ENCODE measurements around the gene PHYKPL.

GRCh38 chr5:178201927-178202235 is 30.7 kb downstream of the PHYKPL start:
- TF ChIP-seq CREB1 (CRISPR knock-in tag; IDR thresholded peaks at IDR 0.05), result no peak
- TF ChIP-seq MLX (CRISPR knock-in tag; IDR thresholded peaks at IDR 0.05), result no peak
- TF ChIP-seq NFYB (CRISPR knock-in tag; conservative IDR thresholded peaks at IDR 0.05; ENCODE audit: low read depth), result no peak
- no peak for TF ChIP-seq FOXP4 (CRISPR knock-in tag; IDR thresholded peaks at IDR 0.05)

Data from WTC11 (cell line).